Endodermal cell (in vitro differentiated cells): ENCODE results near the gene LPA. TPM values are rescaled to one million over a fixed set of nuclear protein-coding genes. Genes with fewer than 3 reads are reported as not detected.

Source experiments
- DNase-seq: peaks from one replicate; pipeline ENCODE4 v3.0.0-alpha.2; 2017
- H3K27ac ChIP-seq: 2 replicates; pipeline ENCODE4 v1.5.1; 2013; ENCODE audit warnings: mild to moderate bottlenecking, low read depth, low read length, moderate library complexity
- H3K27me3 ChIP-seq: 2 replicates; pipeline ENCODE4 v1.6.1; 2013; ENCODE audit warnings: mild to moderate bottlenecking, low read length, moderate library complexity; ENCODE audit not compliant: insufficient read depth, control insufficient read depth, poor library complexity, severe bottlenecking
- H3K36me3 ChIP-seq: 2 replicates; pipeline ENCODE4 v1.7.0; 2013; ENCODE audit warnings: mild to moderate bottlenecking, low read length, moderate library complexity; ENCODE audit not compliant: control insufficient read depth, insufficient read depth
- H3K4me1 ChIP-seq: one replicate; pipeline ENCODE4 v1.7.0; 2013; ENCODE audit warnings: low read length; ENCODE audit not compliant: control insufficient read depth, insufficient read depth
- H3K4me3 ChIP-seq: 2 replicates; pipeline ENCODE4 v1.5.1; 2013; ENCODE audit warnings: mild to moderate bottlenecking, low read length, moderate library complexity
- H3K9ac ChIP-seq: 2 replicates; pipeline ENCODE4 v1.6.1; 2013; ENCODE audit warnings: mild to moderate bottlenecking, low read length, moderate library complexity; ENCODE audit not compliant: poor library complexity, severe bottlenecking; ENCODE audit errors: extremely low read depth
- H3K9me3 ChIP-seq: 2 replicates; pipeline ENCODE4 v1.6.1; 2013; ENCODE audit warnings: mild to moderate bottlenecking, low read length, moderate library complexity; ENCODE audit not compliant: control insufficient read depth
- H3K27ac Mint-ChIP-seq: 2 replicates; pipeline ENCODE4 v1.8.0; 2020; ENCODE audit warnings: mixed read lengths
- H3K27me3 Mint-ChIP-seq: 2 replicates; pipeline ENCODE4 v1.8.0; 2021; ENCODE audit warnings: mild to moderate bottlenecking, mixed read lengths; ENCODE audit not compliant: insufficient read depth
- H3K36me3 Mint-ChIP-seq: 2 replicates; pipeline ENCODE4 v1.8.0; 2020; ENCODE audit warnings: low read depth, mixed read lengths
- H3K4me1 Mint-ChIP-seq: 2 replicates; pipeline ENCODE4 v1.8.0; 2020; ENCODE audit warnings: mixed read lengths
- H3K4me3 Mint-ChIP-seq: 2 replicates; pipeline ENCODE4 v1.8.0; 2020; ENCODE audit warnings: mild to moderate bottlenecking, moderate library complexity, mixed read lengths
- H3K9me3 Mint-ChIP-seq: 2 replicates; pipeline ENCODE4 v1.8.0; 2020; ENCODE audit warnings: mild to moderate bottlenecking, mixed read lengths
- CTCF ChIP-seq: fragments of 200-600 bp; sonication (generic); conservative IDR thresholded peaks from 2 replicates; pipeline ENCODE4 v1.5.0; 2021; ENCODE audit warnings: antibody characterized with exemption, mild to moderate bottlenecking
- WGBS, 2 experiments: methylation state at CpG; one replicate each; pipeline versions ENCODE4 v1.1.5 to v1.1.7; 2013; ENCODE audit warnings: missing lambda C conversion rate in 2 of 2, mixed read lengths in 1 of 2; ENCODE audit not compliant: insufficient coverage in 1 of 2, insufficient read length in 1 of 2; 5-methylcytosine and 5-hydroxymethylcytosine counted together
- total RNA-seq, 2 donors: library from RNA; stranded (reverse); fragmentation: NEBNext Ultra II Directional in 1 of 2; extraction: Animal tissue kit (Norgen Biotek cat#: 25700) in 1 of 2; gene quantifications; 2 replicates in 1 of 2; 3 replicates in 1 of 2; pipeline ENCODE4 v1.2.1, GENCODE V29; 2021

The LPA gene
- total RNA-seq, 2 donors from 2014 or later = 0.46 to 3.6 TPM

GRCh38 chr6:160509610-160510009 lies 154.5 kb downstream of the LPA start:
- H3K4me3 ChIP-seq = no peak overlapping the region
- H3K4me1 ChIP-seq = no peaks in the 10 kb centered on the region
- no peak for TF ChIP-seq CTCF
- no peak overlapping the region for H3K27ac Mint-ChIP-seq
- no peaks in the 10 kb centered on the region for H3K9me3 ChIP-seq
- H3K9me3 Mint-ChIP-seq = peaks cover 7% of the 10 kb centered on the region
- WGBS, 2 experiments = 95 to 100% methylated on average over 1 to 2 of the region's 2 CpGs
- no peaks in the 10 kb centered on the region for H3K36me3 Mint-ChIP-seq
- H3K4me1 Mint-ChIP-seq = no peaks in the 10 kb centered on the region
- no peaks in the 10 kb centered on the region for H3K27me3 Mint-ChIP-seq
- no peaks in the 10 kb centered on the region for H3K36me3 ChIP-seq
- no peak overlapping the region for H3K4me3 Mint-ChIP-seq
- no peak overlapping the region for H3K27ac ChIP-seq
- no peak overlapping the region for H3K9ac ChIP-seq
- DNase-seq = no peak
- no peaks in the 10 kb centered on the region for H3K27me3 ChIP-seq

GRCh38 chr6:160508599-160508998 lies 155.5 kb downstream of the LPA start:
- Histone ChIP-seq H3K9ac (no peak overlapping the region), H3K9me3 (no peaks in the 10 kb centered on the region), H3K4me1 (no peaks in the 10 kb centered on the region), H3K27me3 (no peaks in the 10 kb centered on the region), H3K36me3 (no peaks in the 10 kb centered on the region), H3K27ac (no peak overlapping the region), H3K4me3 (no peak overlapping the region)
- no peak for DNase-seq
- no peaks in the 10 kb centered on the region for H3K36me3 Mint-ChIP-seq
- no peaks in the 10 kb centered on the region for H3K27me3 Mint-ChIP-seq
- peaks cover 14% of the 10 kb centered on the region for H3K9me3 Mint-ChIP-seq
- H3K4me1 Mint-ChIP-seq = no peaks in the 10 kb centered on the region
- no peak overlapping the region for H3K4me3 Mint-ChIP-seq
- WGBS, 2 experiments = 80 to 91% methylated on average over 1 to 2 of the region's 2 CpGs
- no peak for TF ChIP-seq CTCF
- H3K27ac Mint-ChIP-seq = no peak overlapping the region

GRCh38 chr6:160507420-160507819 lies 156.7 kb downstream of the LPA start:
- Histone ChIP-seq H3K36me3 (no peaks in the 10 kb centered on the region), H3K27me3 (no peaks in the 10 kb centered on the region), H3K4me1 (no peaks in the 10 kb centered on the region), H3K9ac (no peak overlapping the region), H3K9me3 (no peaks in the 10 kb centered on the region), H3K4me3 (no peak overlapping the region), H3K27ac (no peak overlapping the region)
- no peaks in the 10 kb centered on the region for H3K36me3 Mint-ChIP-seq
- no peaks in the 10 kb centered on the region for H3K4me1 Mint-ChIP-seq
- DNase-seq = no peak
- WGBS, 2 experiments = 91 to 95% methylated on average over 4 of the region's 4 CpGs
- no peaks in the 10 kb centered on the region for H3K27me3 Mint-ChIP-seq
- peaks cover 21% of the 10 kb centered on the region for H3K9me3 Mint-ChIP-seq
- H3K27ac Mint-ChIP-seq = no peak overlapping the region
- no peak for TF ChIP-seq CTCF
- no peak overlapping the region for H3K4me3 Mint-ChIP-seq
